Testis (tissue), 3 donors: ENCODE data around the gene MOK. TPM values are rescaled to one million over a fixed set of nuclear protein-coding genes. Genes with fewer than 3 reads are reported as not detected.

ENCODE experiments used
- DNase-seq: peaks from one replicate; pipeline ENCODE4 v3.0.0-alpha.2; 2019
- H3K27ac ChIP-seq, 2 donors: fragments of 200-600 bp; sonication (generic); one replicate each; pipeline ENCODE4 v1.5.1; 2019
- H3K27me3 ChIP-seq: fragments of 200-600 bp; sonication (generic); one replicate; pipeline ENCODE4 v1.5.1; 2019
- H3K36me3 ChIP-seq: fragments of 200-600 bp; sonication (generic); one replicate; pipeline ENCODE4 v1.5.1; 2017; ENCODE audit warnings: low read depth; ENCODE audit errors: missing control alignments
- H3K4me1 ChIP-seq: fragments of 200-600 bp; sonication (generic); one replicate; pipeline ENCODE4 v1.5.1; 2019
- H3K4me3 ChIP-seq, 2 donors: fragments of 200-600 bp; sonication (generic); one replicate each; pipeline ENCODE4 v1.5.1; 2017 to 2019
- H3K9me3 ChIP-seq: fragments of 200-600 bp; sonication (generic); one replicate; pipeline ENCODE4 v1.5.1; 2017
- CTCF ChIP-seq, 3 experiments: fragments of 450-650 bp in 2 of 3; fragments of 200-600 bp in 1 of 3; sonication (generic) in 1 of 3; IDR thresholded peaks; one replicate each; pipeline ENCODE4 v1.5.1; 2016 to 2019; ENCODE audit warnings: antibody characterized with exemption in 3 of 3, mild to moderate bottlenecking in 2 of 3, moderate library complexity in 1 of 3
- POLR2A ChIP-seq: fragments of 450-650 bp; IDR thresholded peaks from one replicate; pipeline ENCODE4 v1.6.1; 2017; ENCODE audit warnings: antibody characterized with exemption, mild to moderate bottlenecking, moderate library complexity
- WGBS, 2 donors: methylation state at CpG; one replicate each; pipeline ENCODE4 v1.1.5; 2018; 5-methylcytosine and 5-hydroxymethylcytosine counted together
- intact Hi-C: fragments of 100-400 bp; cut with DNase I; formaldehyde crosslinking; loops from one replicate; pipeline ENCODE4 v1.15.1; 2023; ENCODE audit warnings: low total_unique reads
- polyA plus RNA-seq: library from polyadenylated mRNA; stranded (reverse); fragments of 350-450 nt; fragmentation: Illumina TruSeq; extraction: RNeasy Lipid Tissue Mini Kit (QIAGEN cat#74804); gene quantifications from one replicate; pipeline ENCODE4 v1.2.3, GENCODE V29; 2014; ENCODE audit warnings: low read depth, low replicate concordance; ENCODE audit not compliant: insufficient read depth
- total RNA-seq, 2 donors: library from RNA; depleted of rRNA; stranded (reverse); fragments of >200 nt; gene quantifications; one replicate each; pipeline ENCODE4 v1.2.3, GENCODE V29; 2016

Gene MOK
- total and polyA plus RNA-seq, 3 donors from 2014 or later, result 157 to 188 (median 171) TPM

GRCh38 chr14:102225936-102226335, 79.0 kb downstream of the MOK start:
- H3K27ac ChIP-seq, result no peak overlapping the region
- TF ChIP-seq POLR2A (no peak), CTCF (IDR thresholded peaks at IDR 0.05) (no peak)
- WGBS, 2 donors, result 85 to 90% methylated on average over 15 of the region's 15 CpGs

GRCh38 chr14:102225386-102225785, 79.6 kb downstream of the MOK start:
- 94 to 96% methylated on average over 7 of the region's 7 CpGs for WGBS, 2 donors
- H3K27ac ChIP-seq, result no peak overlapping the region
- no peaks in the 10 kb centered on the region for H3K27me3 ChIP-seq
- no peaks in the 10 kb centered on the region for H3K9me3 ChIP-seq
- no peak for TF ChIP-seq POLR2A
- TF ChIP-seq CTCF (IDR thresholded peaks at IDR 0.05), result no peak
- H3K36me3 ChIP-seq, result no peaks in the 10 kb centered on the region
- no peak overlapping the region for H3K4me3 ChIP-seq
- H3K4me1 ChIP-seq, result peaks cover 10% of the 10 kb centered on the region
- DNase-seq, result no peak
- intact Hi-C loops, result no loop called here

More at GRCh38 chr14:102225936-102226335, 79.0 kb downstream of the MOK start:
- H3K4me1 ChIP-seq, result peaks cover 10% of the 10 kb centered on the region
- H3K4me3 ChIP-seq, result no peak overlapping the region
- H3K9me3 ChIP-seq, result no peaks in the 10 kb centered on the region
- intact Hi-C loops, result no loop called here
- H3K36me3 ChIP-seq, result no peaks in the 10 kb centered on the region
- H3K27me3 ChIP-seq, result no peaks in the 10 kb centered on the region
- no peak for DNase-seq

GRCh38 chr14:102223682-102224081, 81.3 kb downstream of the MOK start:
- H3K36me3 ChIP-seq, result no peaks in the 10 kb centered on the region
- no peak overlapping the region for H3K4me3 ChIP-seq
- H3K9me3 ChIP-seq, result no peaks in the 10 kb centered on the region
- TF ChIP-seq CTCF (IDR thresholded peaks at IDR 0.05), result no peak
- TF ChIP-seq POLR2A, result no peak
- intact Hi-C loops, result no loop called here
- H3K27ac ChIP-seq, result no peak overlapping the region
- H3K4me1 ChIP-seq, result peaks cover 10% of the 10 kb centered on the region
- DNase-seq, result no peak
- no peaks in the 10 kb centered on the region for H3K27me3 ChIP-seq
- WGBS, 2 donors, result 91 to 92% methylated on average over 6 of the region's 6 CpGs

GRCh38 chr14:102222751-102223150, 82.2 kb downstream of the MOK start:
- intact Hi-C loops, result no loop called here
- Histone ChIP-seq H3K4me3 (no peak overlapping the region), H3K27me3 (no peaks in the 10 kb centered on the region), H3K27ac (no peak overlapping the region), H3K9me3 (no peaks in the 10 kb centered on the region), H3K36me3 (no peaks in the 10 kb centered on the region), H3K4me1 (peaks cover 10% of the 10 kb centered on the region)
- DNase-seq, result no peak
- WGBS, 2 donors, result 94 to 96% methylated on average over 27 to 28 of the region's 28 CpGs
- no peak for TF ChIP-seq POLR2A

GRCh38 chr14:102222009-102222575, 82.9 kb downstream of the MOK start:
- H3K27me3 ChIP-seq, result no peaks in the 10 kb centered on the region
- TF ChIP-seq POLR2A, result no peak
- TF ChIP-seq CTCF (IDR thresholded peaks at IDR 0.05), result no peak
- H3K4me1 ChIP-seq, result peaks cover 4% of the 10 kb centered on the region
- no peak overlapping the region for H3K4me3 ChIP-seq
- intact Hi-C loops, result no loop called here
- DNase-seq, result no peak
- H3K36me3 ChIP-seq, result no peaks in the 10 kb centered on the region
- 87 to 94% methylated on average over 5 to 13 of the region's 13 CpGs for WGBS, 2 donors
- H3K27ac ChIP-seq, result no peak overlapping the region
- H3K9me3 ChIP-seq, result no peaks in the 10 kb centered on the region
